ENCODE measurements around the gene BDKRB1.

The BDKRB1 gene

GRCh38 chr14:96263347-96264199 is 7.6 kb downstream of the BDKRB1 start:
- no peak for DNase-seq

GRCh38 chr14:96264200-96264553 is 8.2 kb downstream of the BDKRB1 start:
- no peak for DNase-seq

- no peak for DNase-seq
These were observed 8.8 kb downstream of the BDKRB1 start for GRCh38 chr14:96264853-96265252.

GRCh38 chr14:96265383-96266095 is 9.5 kb downstream of the BDKRB1 start:
- DNase-seq, result no peak

- no peak for DNase-seq
These were observed 11.3 kb downstream of the BDKRB1 start for GRCh38 chr14:96267336-96267735.

- DNase-seq, result no peak
These were observed 11.9 kb downstream of the BDKRB1 start for GRCh38 chr14:96267916-96268315.

- DNase-seq, result no peak
These were observed 12.7 kb downstream of the BDKRB1 start for GRCh38 chr14:96268431-96269358.

- DNase-seq, result no peak
These were observed 13.3 kb downstream of the BDKRB1 start for GRCh38 chr14:96269359-96269710.

- no peak for DNase-seq
These were observed 14.8 kb downstream of the BDKRB1 start for GRCh38 chr14:96270565-96271420.

- no peak for DNase-seq
These were observed 15.4 kb downstream of the BDKRB1 start for GRCh38 chr14:96271421-96271762.

GRCh38 chr14:96272777-96273473 is 16.9 kb downstream of the BDKRB1 start:
- DNase-seq, result no peak

- DNase-seq, result no peak
These were observed 17.6 kb downstream of the BDKRB1 start for GRCh38 chr14:96273629-96274028.

- DNase-seq, result no peak
These were observed 18.1 kb downstream of the BDKRB1 start for GRCh38 chr14:96274122-96274521.

- no peak for DNase-seq
These were observed 18.5 kb downstream of the BDKRB1 start for GRCh38 chr14:96274543-96274942.

- peak; percentile 71 for DNase-seq
These were observed 19.4 kb downstream of the BDKRB1 start for GRCh38 chr14:96275177-96276112.

GRCh38 chr14:96277890-96278289 is 21.9 kb downstream of the BDKRB1 start:
- DNase-seq, result no peak

- DNase-seq, result no peak
These were observed 23.6 kb downstream of the BDKRB1 start for GRCh38 chr14:96279564-96279963.

GRCh38 chr14:96280104-96280503 is 24.1 kb downstream of the BDKRB1 start:
- no peak for DNase-seq

- no peak for DNase-seq
These were observed 25.5 kb downstream of the BDKRB1 start for GRCh38 chr14:96281486-96281885.

- DNase-seq, result no peak
These were observed 28.0 kb downstream of the BDKRB1 start for GRCh38 chr14:96284008-96284407.

- no peak for DNase-seq
These were observed 28.4 kb downstream of the BDKRB1 start for GRCh38 chr14:96284430-96284829.
